ENCODE data around the gene B2M. TPM values are rescaled to one million over a fixed set of nuclear protein-coding genes. Genes with fewer than 3 reads are reported as not detected.

B2M gene
- total and polyA plus RNA-seq, 2 of the 8 experiments (the other 6 are each of a cell fraction or from before 2014, with no cell fraction given), result 78.9 to 907 TPM

- TF ChIP-seq, protein P1, sequence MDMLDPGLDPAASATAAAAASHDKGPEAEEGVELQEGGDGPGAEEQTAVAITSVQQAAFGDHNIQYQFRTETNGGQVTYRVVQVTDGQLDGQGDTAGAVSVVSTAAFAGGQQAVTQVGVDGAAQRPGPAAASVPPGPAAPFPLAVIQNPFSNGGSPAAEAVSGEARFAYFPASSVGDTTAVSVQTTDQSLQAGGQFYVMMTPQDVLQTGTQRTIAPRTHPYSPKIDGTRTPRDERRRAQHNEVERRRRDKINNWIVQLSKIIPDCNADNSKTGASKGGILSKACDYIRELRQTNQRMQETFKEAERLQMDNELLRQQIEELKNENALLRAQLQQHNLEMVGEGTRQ (IDR thresholded peaks at IDR 0.05; ENCODE audit: low read length), result no peak
- TF ChIP-seq SIRT6 (IDR thresholded peaks at IDR 0.05; ENCODE audit: low read length), result no peak
- TF ChIP-seq GTF2F1 (IDR thresholded peaks at IDR 0.05; ENCODE audit: borderline replicate concordance, low read depth, low read length), result peak; percentile 65; the same call in 1 of the 2 replicates
- peak; percentile 100 for TF ChIP-seq RFX5 (IDR thresholded peaks at IDR 0.05; ENCODE audit: borderline replicate concordance, low read depth, low read length)
- TF ChIP-seq, protein P2, sequence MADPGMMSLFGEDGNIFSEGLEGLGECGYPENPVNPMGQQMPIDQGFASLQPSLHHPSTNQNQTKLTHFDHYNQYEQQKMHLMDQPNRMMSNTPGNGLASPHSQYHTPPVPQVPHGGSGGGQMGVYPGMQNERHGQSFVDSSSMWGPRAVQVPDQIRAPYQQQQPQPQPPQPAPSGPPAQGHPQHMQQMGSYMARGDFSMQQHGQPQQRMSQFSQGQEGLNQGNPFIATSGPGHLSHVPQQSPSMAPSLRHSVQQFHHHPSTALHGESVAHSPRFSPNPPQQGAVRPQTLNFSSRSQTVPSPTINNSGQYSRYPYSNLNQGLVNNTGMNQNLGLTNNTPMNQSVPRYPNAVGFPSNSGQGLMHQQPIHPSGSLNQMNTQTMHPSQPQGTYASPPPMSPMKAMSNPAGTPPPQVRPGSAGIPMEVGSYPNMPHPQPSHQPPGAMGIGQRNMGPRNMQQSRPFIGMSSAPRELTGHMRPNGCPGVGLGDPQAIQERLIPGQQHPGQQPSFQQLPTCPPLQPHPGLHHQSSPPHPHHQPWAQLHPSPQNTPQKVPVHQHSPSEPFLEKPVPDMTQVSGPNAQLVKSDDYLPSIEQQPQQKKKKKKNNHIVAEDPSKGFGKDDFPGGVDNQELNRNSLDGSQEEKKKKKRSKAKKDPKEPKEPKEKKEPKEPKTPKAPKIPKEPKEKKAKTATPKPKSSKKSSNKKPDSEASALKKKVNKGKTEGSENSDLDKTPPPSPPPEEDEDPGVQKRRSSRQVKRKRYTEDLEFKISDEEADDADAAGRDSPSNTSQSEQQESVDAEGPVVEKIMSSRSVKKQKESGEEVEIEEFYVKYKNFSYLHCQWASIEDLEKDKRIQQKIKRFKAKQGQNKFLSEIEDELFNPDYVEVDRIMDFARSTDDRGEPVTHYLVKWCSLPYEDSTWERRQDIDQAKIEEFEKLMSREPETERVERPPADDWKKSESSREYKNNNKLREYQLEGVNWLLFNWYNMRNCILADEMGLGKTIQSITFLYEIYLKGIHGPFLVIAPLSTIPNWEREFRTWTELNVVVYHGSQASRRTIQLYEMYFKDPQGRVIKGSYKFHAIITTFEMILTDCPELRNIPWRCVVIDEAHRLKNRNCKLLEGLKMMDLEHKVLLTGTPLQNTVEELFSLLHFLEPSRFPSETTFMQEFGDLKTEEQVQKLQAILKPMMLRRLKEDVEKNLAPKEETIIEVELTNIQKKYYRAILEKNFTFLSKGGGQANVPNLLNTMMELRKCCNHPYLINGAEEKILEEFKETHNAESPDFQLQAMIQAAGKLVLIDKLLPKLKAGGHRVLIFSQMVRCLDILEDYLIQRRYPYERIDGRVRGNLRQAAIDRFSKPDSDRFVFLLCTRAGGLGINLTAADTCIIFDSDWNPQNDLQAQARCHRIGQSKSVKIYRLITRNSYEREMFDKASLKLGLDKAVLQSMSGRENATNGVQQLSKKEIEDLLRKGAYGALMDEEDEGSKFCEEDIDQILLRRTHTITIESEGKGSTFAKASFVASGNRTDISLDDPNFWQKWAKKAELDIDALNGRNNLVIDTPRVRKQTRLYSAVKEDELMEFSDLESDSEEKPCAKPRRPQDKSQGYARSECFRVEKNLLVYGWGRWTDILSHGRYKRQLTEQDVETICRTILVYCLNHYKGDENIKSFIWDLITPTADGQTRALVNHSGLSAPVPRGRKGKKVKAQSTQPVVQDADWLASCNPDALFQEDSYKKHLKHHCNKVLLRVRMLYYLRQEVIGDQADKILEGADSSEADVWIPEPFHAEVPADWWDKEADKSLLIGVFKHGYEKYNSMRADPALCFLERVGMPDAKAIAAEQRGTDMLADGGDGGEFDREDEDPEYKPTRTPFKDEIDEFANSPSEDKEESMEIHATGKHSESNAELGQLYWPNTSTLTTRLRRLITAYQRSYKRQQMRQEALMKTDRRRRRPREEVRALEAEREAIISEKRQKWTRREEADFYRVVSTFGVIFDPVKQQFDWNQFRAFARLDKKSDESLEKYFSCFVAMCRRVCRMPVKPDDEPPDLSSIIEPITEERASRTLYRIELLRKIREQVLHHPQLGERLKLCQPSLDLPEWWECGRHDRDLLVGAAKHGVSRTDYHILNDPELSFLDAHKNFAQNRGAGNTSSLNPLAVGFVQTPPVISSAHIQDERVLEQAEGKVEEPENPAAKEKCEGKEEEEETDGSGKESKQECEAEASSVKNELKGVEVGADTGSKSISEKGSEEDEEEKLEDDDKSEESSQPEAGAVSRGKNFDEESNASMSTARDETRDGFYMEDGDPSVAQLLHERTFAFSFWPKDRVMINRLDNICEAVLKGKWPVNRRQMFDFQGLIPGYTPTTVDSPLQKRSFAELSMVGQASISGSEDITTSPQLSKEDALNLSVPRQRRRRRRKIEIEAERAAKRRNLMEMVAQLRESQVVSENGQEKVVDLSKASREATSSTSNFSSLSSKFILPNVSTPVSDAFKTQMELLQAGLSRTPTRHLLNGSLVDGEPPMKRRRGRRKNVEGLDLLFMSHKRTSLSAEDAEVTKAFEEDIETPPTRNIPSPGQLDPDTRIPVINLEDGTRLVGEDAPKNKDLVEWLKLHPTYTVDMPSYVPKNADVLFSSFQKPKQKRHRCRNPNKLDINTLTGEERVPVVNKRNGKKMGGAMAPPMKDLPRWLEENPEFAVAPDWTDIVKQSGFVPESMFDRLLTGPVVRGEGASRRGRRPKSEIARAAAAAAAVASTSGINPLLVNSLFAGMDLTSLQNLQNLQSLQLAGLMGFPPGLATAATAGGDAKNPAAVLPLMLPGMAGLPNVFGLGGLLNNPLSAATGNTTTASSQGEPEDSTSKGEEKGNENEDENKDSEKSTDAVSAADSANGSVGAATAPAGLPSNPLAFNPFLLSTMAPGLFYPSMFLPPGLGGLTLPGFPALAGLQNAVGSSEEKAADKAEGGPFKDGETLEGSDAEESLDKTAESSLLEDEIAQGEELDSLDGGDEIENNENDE (IDR thresholded peaks at IDR 0.05; ENCODE audit: insufficient replicate concordance, low read length), result no peak
- no peak for TF ChIP-seq GABPA (IDR thresholded peaks at IDR 0.05; ENCODE audit: borderline replicate concordance, insufficient read depth, low read length)
- no peak for TF ChIP-seq ZNF274 (IDR thresholded peaks at IDR 0.05; ENCODE audit: borderline replicate concordance, extremely low read depth, low read length)
- TF ChIP-seq SP4 (IDR thresholded peaks at IDR 0.05; ENCODE audit: low read length), result 0 out of 2 replicates have a peak, but pooled peaks have one; percentile 27
- no peak for TF ChIP-seq CHD1 (IDR thresholded peaks at IDR 0.05; ENCODE audit: low read depth, low read length)
- TF ChIP-seq SIX5 (IDR thresholded peaks at IDR 0.05; ENCODE audit: low read depth, low read length), result no peak
These were observed at the start of gene B2M, which contains the start of gene PATL2 (continued) for GRCh38 chr15:44711096-44711742.

All from H1 (cell line).